HepG2 (cell line): ENCODE data around the gene CSNK1E. TPM values are rescaled to one million over a fixed set of nuclear protein-coding genes. Genes with fewer than 3 reads are reported as not detected.

ENCODE experiments used
- ARNT ChIP-seq: fragments of 450-650 bp; IDR thresholded peaks from 2 replicates; pipeline ENCODE4 v1.6.1; 2017
- ARNTL ChIP-seq: sonication (generic); formaldehyde crosslinking; IDR thresholded peaks from 2 replicates; pipeline ENCODE4 v1.4.0; 2020; ENCODE audit warnings: mild to moderate bottlenecking, missing genetic modification reagents
- CC2D1A ChIP-seq: sonication (generic); formaldehyde crosslinking; IDR thresholded peaks from 2 replicates; pipeline ENCODE4 v1.8.1; 2023; ENCODE audit warnings: mild to moderate bottlenecking, missing genetic modification reagents
- NFE2L1 ChIP-seq: sonication (generic); formaldehyde crosslinking; IDR thresholded peaks from 2 replicates; pipeline ENCODE4 v1.4.0; 2020; ENCODE audit warnings: missing genetic modification reagents, mild to moderate bottlenecking, borderline replicate concordance
- POLR2AphosphoS5 ChIP-seq: IDR thresholded peaks from 2 replicates; pipeline ENCODE4 v1.6.1; 2012; ENCODE audit warnings: low read depth, low read length
- SMARCC2 ChIP-seq: fragments of 450-650 bp; IDR thresholded peaks from 2 replicates; pipeline ENCODE4 v1.6.1; 2017; ENCODE audit warnings: antibody characterized with exemption, mild to moderate bottlenecking
- THYN1 ChIP-seq: sonication (generic); formaldehyde crosslinking; IDR thresholded peaks from 2 replicates; pipeline ENCODE4 v1.8.1; 2023; ENCODE audit warnings: low read depth, mild to moderate bottlenecking, moderate library complexity, missing genetic modification reagents, borderline replicate concordance
- TRIM24 ChIP-seq: sonication (generic); formaldehyde crosslinking; IDR thresholded peaks from 2 replicates; pipeline ENCODE4 v1.8.0; 2022; ENCODE audit warnings: mild to moderate bottlenecking, missing genetic modification reagents
- ZNF12 ChIP-seq: sonication (generic); formaldehyde crosslinking; IDR thresholded peaks from 2 replicates; pipeline ENCODE4 v1.5.0; 2020; ENCODE audit warnings: missing genetic modification reagents
- ZNF720 ChIP-seq: sonication (generic); formaldehyde crosslinking; IDR thresholded peaks from 2 replicates; pipeline ENCODE4 v1.4.0; 2020; ENCODE audit warnings: missing genetic modification reagents
- ZNF883 ChIP-seq: sonication (generic); formaldehyde crosslinking; IDR thresholded peaks from 2 replicates; pipeline ENCODE4 v1.5.1; 2020; ENCODE audit warnings: mild to moderate bottlenecking, missing genetic modification reagents; ENCODE audit errors: not compliant biosample characterization
- polyA plus RNA-seq, 8 experiments: library from polyadenylated mRNA; depleted of rRNA in 3 of 8; stranded (reverse) in 7 of 8; unstranded in 1 of 8; fragments of >200 nt; fragmentation: Illumina TruSeq in 4 of 8; extraction: Trizol in 4 of 8; gene quantifications; 2 replicates each; pipeline versions ENCODE4 v1.2.1 to v1.2.3, GENCODE V29; 2011 to 2016; ENCODE audit warnings: low read depth in 4 of 8, missing spikeins in 1 of 8, mixed read lengths in 1 of 8; ENCODE audit not compliant: insufficient read depth in 1 of 8
- total RNA-seq, 5 experiments: library from RNA; depleted of rRNA; stranded (reverse); fragments of >200 nt; fragmentation: Illumina TruSeq; extraction: Trizol; gene quantifications; 2 replicates each; pipeline ENCODE4 v1.2.3, GENCODE V29; 2016; ENCODE audit warnings: low read depth in 1 of 5
- TF ChIP-seq, protein P1 (sequence below): sonication (generic); formaldehyde crosslinking; IDR thresholded peaks from 2 replicates; pipeline ENCODE4 v1.4.0; 2020; ENCODE audit warnings: mild to moderate bottlenecking, missing genetic modification reagents
- TF ChIP-seq, protein P2 (sequence below): sonication (generic); formaldehyde crosslinking; IDR thresholded peaks from 2 replicates; pipeline ENCODE4 v1.4.0; 2020; ENCODE audit warnings: mild to moderate bottlenecking, missing genetic modification reagents, borderline replicate concordance
- TF ChIP-seq, protein P3 (sequence below): sonication (generic); formaldehyde crosslinking; IDR thresholded peaks from 2 replicates; pipeline ENCODE4 v1.5.1; 2020; ENCODE audit warnings: missing genetic modification reagents, mild to moderate bottlenecking, borderline replicate concordance
- TF ChIP-seq, protein P4 (sequence below): sonication (generic); formaldehyde crosslinking; IDR thresholded peaks from 2 replicates; pipeline ENCODE4 v1.5.0; 2020; ENCODE audit warnings: mild to moderate bottlenecking, missing genetic modification reagents, borderline replicate concordance

CSNK1E gene
- total and polyA plus RNA-seq, 2 of the 13 experiments (the other 11 are each of a cell fraction or from before 2014, with no cell fraction given): 34.7 to 129 TPM

DNA sequence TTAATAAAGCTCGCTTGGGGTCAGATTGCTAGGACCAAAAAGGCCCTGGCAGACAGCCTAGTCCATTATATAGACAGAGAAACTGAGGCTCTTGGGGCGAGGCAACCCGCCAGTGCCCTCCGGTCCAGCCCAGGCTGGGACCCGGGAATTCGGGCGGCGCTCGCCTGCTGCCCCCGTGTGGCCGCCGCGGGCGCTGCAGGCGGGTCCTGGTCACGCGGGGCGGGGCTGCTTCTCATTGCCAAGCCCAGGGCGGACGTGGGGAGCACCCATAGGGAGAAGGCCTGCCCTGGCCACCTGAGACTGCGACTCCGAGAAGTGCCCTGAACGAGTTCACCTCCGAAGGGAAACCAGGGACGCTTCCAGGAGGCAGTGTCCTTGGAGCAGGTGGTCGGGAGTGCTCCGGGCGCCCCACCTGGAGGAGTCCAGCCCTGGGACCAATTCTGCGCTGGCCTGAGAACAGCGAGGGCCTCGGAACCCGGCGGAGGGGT is 36.0 kb upstream of the CSNK1E start (continued):
- TF ChIP-seq, protein P1, sequence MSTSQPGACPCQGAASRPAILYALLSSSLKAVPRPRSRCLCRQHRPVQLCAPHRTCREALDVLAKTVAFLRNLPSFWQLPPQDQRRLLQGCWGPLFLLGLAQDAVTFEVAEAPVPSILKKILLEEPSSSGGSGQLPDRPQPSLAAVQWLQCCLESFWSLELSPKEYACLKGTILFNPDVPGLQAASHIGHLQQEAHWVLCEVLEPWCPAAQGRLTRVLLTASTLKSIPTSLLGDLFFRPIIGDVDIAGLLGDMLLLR (CRISPR knock-in tag): no peak
- TF ChIP-seq NFE2L1 (CRISPR knock-in tag): no peak
- TF ChIP-seq, protein P2, sequence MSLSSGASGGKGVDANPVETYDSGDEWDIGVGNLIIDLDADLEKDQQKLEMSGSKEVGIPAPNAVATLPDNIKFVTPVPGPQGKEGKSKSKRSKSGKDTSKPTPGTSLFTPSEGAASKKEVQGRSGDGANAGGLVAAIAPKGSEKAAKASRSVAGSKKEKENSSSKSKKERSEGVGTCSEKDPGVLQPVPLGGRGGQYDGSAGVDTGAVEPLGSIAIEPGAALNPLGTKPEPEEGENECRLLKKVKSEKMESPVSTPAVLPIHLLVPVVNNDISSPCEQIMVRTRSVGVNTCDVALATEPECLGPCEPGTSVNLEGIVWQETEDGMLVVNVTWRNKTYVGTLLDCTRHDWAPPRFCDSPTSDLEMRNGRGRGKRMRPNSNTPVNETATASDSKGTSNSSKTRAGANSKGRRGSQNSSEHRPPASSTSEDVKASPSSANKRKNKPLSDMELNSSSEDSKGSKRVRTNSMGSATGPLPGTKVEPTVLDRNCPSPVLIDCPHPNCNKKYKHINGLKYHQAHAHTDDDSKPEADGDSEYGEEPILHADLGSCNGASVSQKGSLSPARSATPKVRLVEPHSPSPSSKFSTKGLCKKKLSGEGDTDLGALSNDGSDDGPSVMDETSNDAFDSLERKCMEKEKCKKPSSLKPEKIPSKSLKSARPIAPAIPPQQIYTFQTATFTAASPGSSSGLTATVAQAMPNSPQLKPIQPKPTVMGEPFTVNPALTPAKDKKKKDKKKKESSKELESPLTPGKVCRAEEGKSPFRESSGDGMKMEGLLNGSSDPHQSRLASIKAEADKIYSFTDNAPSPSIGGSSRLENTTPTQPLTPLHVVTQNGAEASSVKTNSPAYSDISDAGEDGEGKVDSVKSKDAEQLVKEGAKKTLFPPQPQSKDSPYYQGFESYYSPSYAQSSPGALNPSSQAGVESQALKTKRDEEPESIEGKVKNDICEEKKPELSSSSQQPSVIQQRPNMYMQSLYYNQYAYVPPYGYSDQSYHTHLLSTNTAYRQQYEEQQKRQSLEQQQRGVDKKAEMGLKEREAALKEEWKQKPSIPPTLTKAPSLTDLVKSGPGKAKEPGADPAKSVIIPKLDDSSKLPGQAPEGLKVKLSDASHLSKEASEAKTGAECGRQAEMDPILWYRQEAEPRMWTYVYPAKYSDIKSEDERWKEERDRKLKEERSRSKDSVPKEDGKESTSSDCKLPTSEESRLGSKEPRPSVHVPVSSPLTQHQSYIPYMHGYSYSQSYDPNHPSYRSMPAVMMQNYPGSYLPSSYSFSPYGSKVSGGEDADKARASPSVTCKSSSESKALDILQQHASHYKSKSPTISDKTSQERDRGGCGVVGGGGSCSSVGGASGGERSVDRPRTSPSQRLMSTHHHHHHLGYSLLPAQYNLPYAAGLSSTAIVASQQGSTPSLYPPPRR (CRISPR knock-in tag): no peak
- peak; percentile 38 for TF ChIP-seq ZNF883 (CRISPR knock-in tag)
- no peak for TF ChIP-seq ZNF12
- TF ChIP-seq ZNF720: no peak
- TF ChIP-seq, protein P3, sequence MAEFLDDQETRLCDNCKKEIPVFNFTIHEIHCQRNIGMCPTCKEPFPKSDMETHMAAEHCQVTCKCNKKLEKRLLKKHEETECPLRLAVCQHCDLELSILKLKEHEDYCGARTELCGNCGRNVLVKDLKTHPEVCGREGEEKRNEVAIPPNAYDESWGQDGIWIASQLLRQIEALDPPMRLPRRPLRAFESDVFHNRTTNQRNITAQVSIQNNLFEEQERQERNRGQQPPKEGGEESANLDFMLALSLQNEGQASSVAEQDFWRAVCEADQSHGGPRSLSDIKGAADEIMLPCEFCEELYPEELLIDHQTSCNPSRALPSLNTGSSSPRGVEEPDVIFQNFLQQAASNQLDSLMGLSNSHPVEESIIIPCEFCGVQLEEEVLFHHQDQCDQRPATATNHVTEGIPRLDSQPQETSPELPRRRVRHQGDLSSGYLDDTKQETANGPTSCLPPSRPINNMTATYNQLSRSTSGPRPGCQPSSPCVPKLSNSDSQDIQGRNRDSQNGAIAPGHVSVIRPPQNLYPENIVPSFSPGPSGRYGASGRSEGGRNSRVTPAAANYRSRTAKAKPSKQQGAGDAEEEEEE (CRISPR knock-in tag): no peak
- TF ChIP-seq, protein P4, sequence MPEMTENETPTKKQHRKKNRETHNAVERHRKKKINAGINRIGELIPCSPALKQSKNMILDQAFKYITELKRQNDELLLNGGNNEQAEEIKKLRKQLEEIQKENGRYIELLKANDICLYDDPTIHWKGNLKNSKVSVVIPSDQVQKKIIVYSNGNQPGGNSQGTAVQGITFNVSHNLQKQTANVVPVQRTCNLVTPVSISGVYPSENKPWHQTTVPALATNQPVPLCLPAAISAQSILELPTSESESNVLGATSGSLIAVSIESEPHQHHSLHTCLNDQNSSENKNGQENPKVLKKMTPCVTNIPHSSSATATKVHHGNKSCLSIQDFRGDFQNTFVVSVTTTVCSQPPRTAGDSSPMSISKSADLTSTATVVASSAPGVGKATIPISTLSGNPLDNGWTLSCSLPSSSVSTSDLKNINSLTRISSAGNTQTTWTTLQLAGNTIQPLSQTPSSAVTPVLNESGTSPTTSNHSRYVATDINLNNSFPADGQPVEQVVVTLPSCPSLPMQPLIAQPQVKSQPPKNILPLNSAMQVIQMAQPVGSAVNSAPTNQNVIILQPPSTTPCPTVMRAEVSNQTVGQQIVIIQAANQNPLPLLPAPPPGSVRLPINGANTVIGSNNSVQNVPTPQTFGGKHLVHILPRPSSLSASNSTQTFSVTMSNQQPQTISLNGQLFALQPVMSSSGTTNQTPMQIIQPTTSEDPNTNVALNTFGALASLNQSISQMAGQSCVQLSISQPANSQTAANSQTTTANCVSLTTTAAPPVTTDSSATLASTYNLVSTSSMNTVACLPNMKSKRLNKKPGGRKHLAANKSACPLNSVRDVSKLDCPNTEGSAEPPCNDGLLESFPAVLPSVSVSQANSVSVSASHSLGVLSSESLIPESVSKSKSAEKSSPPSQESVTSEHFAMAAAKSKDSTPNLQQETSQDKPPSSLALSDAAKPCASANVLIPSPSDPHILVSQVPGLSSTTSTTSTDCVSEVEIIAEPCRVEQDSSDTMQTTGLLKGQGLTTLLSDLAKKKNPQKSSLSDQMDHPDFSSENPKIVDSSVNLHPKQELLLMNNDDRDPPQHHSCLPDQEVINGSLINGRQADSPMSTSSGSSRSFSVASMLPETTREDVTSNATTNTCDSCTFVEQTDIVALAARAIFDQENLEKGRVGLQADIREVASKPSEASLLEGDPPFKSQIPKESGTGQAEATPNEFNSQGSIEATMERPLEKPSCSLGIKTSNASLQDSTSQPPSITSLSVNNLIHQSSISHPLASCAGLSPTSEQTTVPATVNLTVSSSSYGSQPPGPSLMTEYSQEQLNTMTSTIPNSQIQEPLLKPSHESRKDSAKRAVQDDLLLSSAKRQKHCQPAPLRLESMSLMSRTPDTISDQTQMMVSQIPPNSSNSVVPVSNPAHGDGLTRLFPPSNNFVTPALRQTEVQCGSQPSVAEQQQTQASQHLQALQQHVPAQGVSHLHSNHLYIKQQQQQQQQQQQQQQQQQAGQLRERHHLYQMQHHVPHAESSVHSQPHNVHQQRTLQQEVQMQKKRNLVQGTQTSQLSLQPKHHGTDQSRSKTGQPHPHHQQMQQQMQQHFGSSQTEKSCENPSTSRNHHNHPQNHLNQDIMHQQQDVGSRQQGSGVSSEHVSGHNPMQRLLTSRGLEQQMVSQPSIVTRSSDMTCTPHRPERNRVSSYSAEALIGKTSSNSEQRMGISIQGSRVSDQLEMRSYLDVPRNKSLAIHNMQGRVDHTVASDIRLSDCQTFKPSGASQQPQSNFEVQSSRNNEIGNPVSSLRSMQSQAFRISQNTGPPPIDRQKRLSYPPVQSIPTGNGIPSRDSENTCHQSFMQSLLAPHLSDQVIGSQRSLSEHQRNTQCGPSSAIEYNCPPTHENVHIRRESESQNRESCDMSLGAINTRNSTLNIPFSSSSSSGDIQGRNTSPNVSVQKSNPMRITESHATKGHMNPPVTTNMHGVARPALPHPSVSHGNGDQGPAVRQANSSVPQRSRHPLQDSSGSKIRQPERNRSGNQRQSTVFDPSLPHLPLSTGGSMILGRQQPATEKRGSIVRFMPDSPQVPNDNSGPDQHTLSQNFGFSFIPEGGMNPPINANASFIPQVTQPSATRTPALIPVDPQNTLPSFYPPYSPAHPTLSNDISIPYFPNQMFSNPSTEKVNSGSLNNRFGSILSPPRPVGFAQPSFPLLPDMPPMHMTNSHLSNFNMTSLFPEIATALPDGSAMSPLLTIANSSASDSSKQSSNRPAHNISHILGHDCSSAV (CRISPR knock-in tag): no peak
- no peak for TF ChIP-seq ARNT
- no peak for TF ChIP-seq POLR2AphosphoS5
- TF ChIP-seq ARNTL (CRISPR knock-in tag): no peak
- no peak for TF ChIP-seq SMARCC2
- no peak for TF ChIP-seq THYN1 (CRISPR knock-in tag)
- no peak for TF ChIP-seq TRIM24 (CRISPR knock-in tag)
- TF ChIP-seq CC2D1A (CRISPR knock-in tag): no peak
